ENCODE measurements around the gene BABAM2.

DNA sequence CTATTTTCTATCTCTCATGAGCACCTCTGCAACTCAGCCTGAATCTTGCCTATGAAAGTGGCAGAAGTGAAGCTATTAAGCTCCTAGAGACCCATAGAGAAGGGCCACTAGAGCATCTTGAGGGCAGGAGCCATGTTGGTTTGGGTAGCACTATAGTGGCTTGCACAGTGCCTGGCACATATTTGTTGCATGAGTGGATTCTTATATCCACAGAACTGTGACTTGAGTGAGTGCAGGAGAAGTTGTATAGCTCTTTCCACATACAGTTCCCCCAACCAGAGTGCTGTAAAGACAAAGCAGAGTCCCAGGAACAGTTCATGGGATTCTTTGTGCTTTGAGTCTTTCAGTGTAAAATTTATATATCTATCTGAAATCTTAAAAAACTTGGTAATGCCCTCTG, 296.7 kb downstream of the BABAM2 start:
- TF ChIP-seq EZH2 (IDR thresholded peaks at IDR 0.05; ENCODE audit: insufficient read depth, poor library complexity, severe bottlenecking), result no peak
- no peak for TF ChIP-seq EZH2phosphoT487 (IDR thresholded peaks at IDR 0.05; ENCODE audit: insufficient read depth, low read depth)
